Activated B cell treated with CpG ODN at 0.5 μM for 24 hours (primary cell): ENCODE results near the gene RAB11FIP3. TPM values are rescaled to one million over a fixed set of nuclear protein-coding genes. Genes with fewer than 3 reads are reported as not detected.

Source experiments
- ATAC-seq: fragments of 200-7000 bp; cut with Tn5 transposase; one replicate; pipeline ENCODE4 v1.10.0; 2021; ENCODE audit warnings: low read depth, mild to moderate bottlenecking, moderate library complexity
- CTCF ChIA-PET: fragments of 350-600 bp; sonication (Branson Sonifier 250); formaldehyde crosslinking; loops from one replicate; lab custom pipeline; 2021; ENCODE audit warnings: antibody characterized with exemption; lab: Charles Lee
- POLR2A ChIA-PET: fragments of 350-600 bp; sonication (Branson Sonifier 250); formaldehyde crosslinking; loops from one replicate; lab custom pipeline; 2021; ENCODE audit warnings: antibody characterized with exemption; lab: Charles Lee
- DNase-seq: peaks from one replicate; pipeline ENCODE4 v3.0.0; 2022
- H3K27ac Mint-ChIP-seq: one replicate; pipeline ENCODE4 v1.8.0; 2020; ENCODE audit warnings: mixed read lengths
- H3K27me3 Mint-ChIP-seq: one replicate; pipeline ENCODE4 v1.8.0; 2021; ENCODE audit warnings: mixed read lengths
- H3K36me3 Mint-ChIP-seq: one replicate; pipeline ENCODE4 v1.8.0; 2021; ENCODE audit warnings: low read depth, mixed read lengths
- H3K4me1 Mint-ChIP-seq: one replicate; pipeline ENCODE4 v1.8.0; 2021; ENCODE audit warnings: mixed read lengths
- H3K4me3 Mint-ChIP-seq: one replicate; pipeline ENCODE4 v1.8.0; 2020; ENCODE audit warnings: mild to moderate bottlenecking, mixed read lengths
- H3K9me3 Mint-ChIP-seq: one replicate; pipeline ENCODE4 v1.8.0; 2020; ENCODE audit warnings: mixed read lengths
- CTCF ChIP-seq: fragments of 200-600 bp; IDR thresholded peaks from one replicate; pipeline ENCODE4 v1.8.0; 2022; ENCODE audit warnings: antibody characterized with exemption, mild to moderate bottlenecking
- intact Hi-C: fragments of 100-400 bp; cut with micrococcal nuclease; formaldehyde crosslinking; loops from one replicate; pipeline ENCODE4 v1.15.1; 2024
- total RNA-seq: library from RNA; stranded (reverse); gene quantifications from 2 replicates; pipeline ENCODE4 v1.2.3, GENCODE V29; 2022

RAB11FIP3 gene
- total RNA-seq, 1 donor from 2014 or later, result 35.4 TPM

GRCh38 chr16:566475-567372 lies 141.3 kb downstream of the RAB11FIP3 start, which contains the start of gene NHLRC4:
Gene NHLRC4 (plus strand): TSS chr16:567005. CDS start chr16:568048, 1,043 bp downstream.
- intact Hi-C loops, result loop anchor here (5.0 kb wide), 1 partner anchor 39 kb away; the partner anchor contains the start of gene CAPN15
- DNase-seq, result peak; percentile 40

GRCh38 chr16:567373-568256 lies 142.2 kb downstream of the RAB11FIP3 start:
- DNase-seq, result no peak
- Mint-ChIP-seq H3K36me3 (peaks cover 2% of the 10 kb centered on the region), H3K9me3 (no peaks in the 10 kb centered on the region), H3K27me3 (peaks cover 2% of the 10 kb centered on the region), H3K4me1 (peaks cover 34% of the 10 kb centered on the region), H3K4me3 (peak overlapping the region; percentile 60), H3K27ac (no peak overlapping the region)
- no peak for ATAC-seq
- CTCF ChIA-PET, result no interaction called here
- TF ChIP-seq CTCF, result no peak
- intact Hi-C loops, result loop anchor here (5.0 kb wide), 1 partner anchor 40 kb away; the partner anchor contains the start of gene CAPN15
- POLR2A ChIA-PET, result interaction anchor here (0.5 to 1.4 kb wide), 5 partner anchors 14 to 1702 kb away, joined by 3 to 9 read pairs (median 5); partner anchors contain the start of gene METTL26

More at GRCh38 chr16:566475-567372, 141.3 kb downstream of the RAB11FIP3 start, which contains the start of gene NHLRC4:
- no peak for TF ChIP-seq CTCF
- POLR2A ChIA-PET, result interaction anchor here (0.5 to 1.4 kb wide), 5 partner anchors 15 to 1702 kb away, joined by 3 to 9 read pairs (median 5); partner anchors contain the start of gene METTL26
- peaks cover 33% of the 10 kb centered on the region for H3K4me1 Mint-ChIP-seq
- H3K4me3 Mint-ChIP-seq, result peak within 1 kb of the TSS; percentile 60
- CTCF ChIA-PET, result no interaction called here
- peaks cover under 1% of the 10 kb centered on the region for H3K36me3 Mint-ChIP-seq
- peak; percentile 67 for ATAC-seq
- H3K27ac Mint-ChIP-seq, result peak within 1 kb of the TSS; percentile 68
- no peaks in the 10 kb centered on the region for H3K9me3 Mint-ChIP-seq
- H3K27me3 Mint-ChIP-seq, result peaks cover 7% of the 10 kb centered on the region

GRCh38 chr16:568401-569258 lies 143.2 kb downstream of the RAB11FIP3 start:
- Mint-ChIP-seq H3K4me1 (peaks cover 34% of the 10 kb centered on the region), H3K36me3 (peaks cover 2% of the 10 kb centered on the region), H3K27ac (peak overlapping the region; percentile 84), H3K9me3 (no peaks in the 10 kb centered on the region), H3K27me3 (no peaks in the 10 kb centered on the region), H3K4me3 (peak overlapping the region; percentile 89)
- DNase-seq (no peak), ATAC-seq (no peak)
- no peak for TF ChIP-seq CTCF
- CTCF ChIA-PET, result no interaction called here
- POLR2A ChIA-PET, result interaction anchor here (0.7 to 1.8 kb wide), 3 partner anchors 20 to 70 kb away, joined by 3 to 6 read pairs (median 4); partner anchors contain the start of gene CAPN15
- intact Hi-C loops, result loop anchor here (1.0 to 5.0 kb wide), 2 partner anchors 41 to 68 kb away; partner anchors contain the start of genes CAPN15 and METTL26

- Mint-ChIP-seq H3K36me3 (peaks cover 2% of the 10 kb centered on the region), H3K4me3 (peak within 1 kb of the TSS; percentile 89), H3K4me1 (peaks cover 34% of the 10 kb centered on the region), H3K27ac (peak within 1 kb of the TSS; percentile 84), H3K27me3 (no peaks in the 10 kb centered on the region), H3K9me3 (no peaks in the 10 kb centered on the region)
- ChIA-PET CTCF (no interaction called here), POLR2A (interaction anchor here (0.7 to 1.8 kb wide), 4 partner anchors 19 to 69 kb away, joined by 3 to 6 read pairs (median 4); partner anchors contain the start of genes CAPN15 and METTL26)
- no peak for TF ChIP-seq CTCF
- DNase-seq (peak; percentile 71), ATAC-seq (peak; percentile 76)
- intact Hi-C loops, result loop anchor here (1.0 to 5.0 kb wide), 2 partner anchors 42 to 67 kb away; partner anchors contain the start of genes CAPN15 and METTL26
These were observed 144.2 kb downstream of the RAB11FIP3 start, which contains the start of gene PIGQ for GRCh38 chr16:569445-570254. Gene PIGQ (plus strand): TSS chr16:569968. CDS start chr16:574075, 4,107 bp downstream.
